Measurements from ENCODE around the gene IL17RA.

The IL17RA gene

DNA sequence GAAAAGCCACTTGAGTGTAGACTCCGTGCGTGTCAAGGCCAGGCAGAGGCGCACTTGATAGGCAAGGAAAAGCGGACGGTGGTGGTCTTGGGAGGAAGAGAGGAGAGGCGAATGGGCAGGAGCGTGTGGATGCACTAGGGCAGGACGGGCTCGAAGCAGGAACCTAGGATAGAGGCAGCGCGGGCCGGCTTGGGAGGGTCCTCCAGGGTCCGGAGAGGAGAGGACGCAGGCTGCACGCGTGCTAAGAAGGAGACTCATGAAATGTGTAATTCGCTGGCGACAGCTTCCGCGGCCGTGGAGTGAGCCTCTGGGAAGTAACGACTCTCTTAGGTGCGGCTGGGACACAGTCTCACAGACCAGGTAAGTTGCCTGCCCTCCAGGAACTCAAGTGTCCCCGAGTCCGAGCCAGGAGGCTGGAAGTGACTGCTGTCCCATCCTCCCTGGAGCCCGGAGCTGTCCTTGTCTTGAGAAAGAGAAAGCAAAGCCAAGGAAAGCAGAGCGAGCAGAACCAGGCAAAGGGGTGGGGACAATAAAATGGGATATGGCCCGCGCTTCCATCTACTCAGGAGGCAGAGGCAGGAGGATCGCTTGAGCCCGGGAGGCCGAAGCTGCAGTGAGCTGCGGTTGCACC lies 874 bp upstream of the IL17RA start:
- no peaks in the 10 kb centered on the region for H4K20me1 ChIP-seq (ENCODE audit: insufficient read depth, low read length)
- H3K4me3 ChIP-seq (ENCODE audit: low read depth, low read length, poor library complexity, severe bottlenecking), result peak overlapping the region; percentile 95
- peak overlapping the region; percentile 64; the same call in 1 of the 2 replicates for H2AFZ ChIP-seq (ENCODE audit: low read length)
- no peaks in the 10 kb centered on the region; the same call in 1 of the 2 replicates for H3K36me3 ChIP-seq (ENCODE audit: insufficient read depth, low read length)
- H3K27me3 ChIP-seq (ENCODE audit: insufficient read depth, low read length), result peaks cover 5% of the 10 kb centered on the region; the same call in 1 of the 2 replicates
- H3K9me3 ChIP-seq (ENCODE audit: low read length), result no peaks in the 10 kb centered on the region
- no peaks in the 10 kb centered on the region for H3K79me2 ChIP-seq (ENCODE audit: insufficient read depth, low read length)
- peaks cover 40% of the 10 kb centered on the region for H3K4me1 ChIP-seq (ENCODE audit: insufficient read depth, low read length, severe bottlenecking)
- no peaks in the 10 kb centered on the region for H3F3A ChIP-seq (ENCODE audit: insufficient read depth, low read length)
- no peak overlapping the region for H3K27ac ChIP-seq (ENCODE audit: low read depth, low read length, poor library complexity, severe bottlenecking)
- peak overlapping the region; percentile 95; the same call in 1 of the 2 replicates for H3K9ac ChIP-seq (ENCODE audit: low read length)
- no peaks in the 10 kb centered on the region for H3K9me2 ChIP-seq (ENCODE audit: low read depth, low read length)
- TF ChIP-seq, protein P1, sequence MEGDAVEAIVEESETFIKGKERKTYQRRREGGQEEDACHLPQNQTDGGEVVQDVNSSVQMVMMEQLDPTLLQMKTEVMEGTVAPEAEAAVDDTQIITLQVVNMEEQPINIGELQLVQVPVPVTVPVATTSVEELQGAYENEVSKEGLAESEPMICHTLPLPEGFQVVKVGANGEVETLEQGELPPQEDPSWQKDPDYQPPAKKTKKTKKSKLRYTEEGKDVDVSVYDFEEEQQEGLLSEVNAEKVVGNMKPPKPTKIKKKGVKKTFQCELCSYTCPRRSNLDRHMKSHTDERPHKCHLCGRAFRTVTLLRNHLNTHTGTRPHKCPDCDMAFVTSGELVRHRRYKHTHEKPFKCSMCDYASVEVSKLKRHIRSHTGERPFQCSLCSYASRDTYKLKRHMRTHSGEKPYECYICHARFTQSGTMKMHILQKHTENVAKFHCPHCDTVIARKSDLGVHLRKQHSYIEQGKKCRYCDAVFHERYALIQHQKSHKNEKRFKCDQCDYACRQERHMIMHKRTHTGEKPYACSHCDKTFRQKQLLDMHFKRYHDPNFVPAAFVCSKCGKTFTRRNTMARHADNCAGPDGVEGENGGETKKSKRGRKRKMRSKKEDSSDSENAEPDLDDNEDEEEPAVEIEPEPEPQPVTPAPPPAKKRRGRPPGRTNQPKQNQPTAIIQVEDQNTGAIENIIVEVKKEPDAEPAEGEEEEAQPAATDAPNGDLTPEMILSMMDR (IDR thresholded peaks at IDR 0.05; ENCODE audit: low read length), result no peak
- TF ChIP-seq EZH2 (IDR thresholded peaks at IDR 0.05; ENCODE audit: borderline replicate concordance, low read length), result no peak
- peak overlapping the region; percentile 74 for H3K4me2 ChIP-seq (ENCODE audit: low read length)

DNA sequence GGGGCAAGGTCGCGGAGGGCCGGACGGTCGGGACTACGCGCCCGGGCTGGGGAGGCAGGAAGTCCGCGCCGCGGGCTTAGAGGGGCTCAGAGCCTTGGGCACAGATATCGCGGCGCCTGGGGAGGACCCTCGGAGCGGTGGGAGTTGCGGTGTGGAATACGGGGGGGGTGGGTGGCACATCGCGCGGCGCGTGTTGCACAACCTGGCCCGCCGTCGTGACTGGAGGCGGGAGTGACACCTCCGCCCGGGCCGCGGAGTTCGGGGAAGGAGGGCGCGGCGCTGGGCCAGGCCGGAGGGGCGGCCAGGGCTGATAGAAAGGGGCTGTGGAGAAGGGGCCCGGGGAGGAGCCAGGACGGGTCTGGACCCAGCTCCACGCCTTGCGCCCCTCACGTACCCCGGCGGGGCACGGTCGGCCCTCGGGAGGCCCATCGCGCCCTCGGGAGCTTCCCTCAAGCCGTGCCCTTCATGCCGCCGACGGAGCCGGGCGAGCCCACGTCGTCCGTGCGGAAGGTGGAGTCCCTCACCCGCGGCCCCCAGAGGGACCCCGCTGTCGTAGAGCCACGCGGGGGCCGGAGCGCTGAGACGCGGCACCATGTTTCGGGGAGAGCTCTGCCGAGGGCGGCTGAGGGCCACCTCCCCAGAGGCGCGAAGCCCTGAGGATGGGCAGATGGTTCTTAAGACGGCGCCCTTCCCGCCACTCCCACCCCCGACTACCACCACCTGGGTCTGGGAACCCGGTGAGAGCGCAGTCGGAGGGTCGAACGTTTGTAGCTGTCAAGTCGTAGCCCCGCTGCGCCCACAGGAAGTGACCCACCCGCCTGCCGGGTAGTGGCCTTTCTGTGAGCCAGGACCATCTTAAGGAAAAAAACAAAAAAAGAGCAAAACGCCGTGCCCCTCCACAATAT lies 729 bp downstream of the IL17RA start:
- peaks cover 40% of the 10 kb centered on the region for H3K4me1 ChIP-seq (ENCODE audit: insufficient read depth, low read length, severe bottlenecking)
- H2AFZ ChIP-seq (ENCODE audit: low read length), result no peak overlapping the region
- H3K4me2 ChIP-seq (ENCODE audit: low read length), result peak overlapping the region; percentile 74
- no peaks in the 10 kb centered on the region for H4K20me1 ChIP-seq (ENCODE audit: insufficient read depth, low read length)
- no peak for TF ChIP-seq EZH2 (IDR thresholded peaks at IDR 0.05; ENCODE audit: borderline replicate concordance, low read length)
- TF ChIP-seq, protein P1 (IDR thresholded peaks at IDR 0.05; ENCODE audit: low read length), result no peak
- no peaks in the 10 kb centered on the region for H3F3A ChIP-seq (ENCODE audit: insufficient read depth, low read length)
- H3K9me2 ChIP-seq (ENCODE audit: low read depth, low read length), result no peaks in the 10 kb centered on the region
- peaks cover 5% of the 10 kb centered on the region; the same call in 1 of the 2 replicates for H3K27me3 ChIP-seq (ENCODE audit: insufficient read depth, low read length)
- H3K36me3 ChIP-seq (ENCODE audit: insufficient read depth, low read length), result no peaks in the 10 kb centered on the region; the same call in 1 of the 2 replicates
- H3K9me3 ChIP-seq (ENCODE audit: low read length), result no peaks in the 10 kb centered on the region
- peak overlapping the region; percentile 95 for H3K4me3 ChIP-seq (ENCODE audit: low read depth, low read length, poor library complexity, severe bottlenecking)
- no peak overlapping the region for H3K27ac ChIP-seq (ENCODE audit: low read depth, low read length, poor library complexity, severe bottlenecking)
- H3K79me2 ChIP-seq (ENCODE audit: insufficient read depth, low read length), result no peaks in the 10 kb centered on the region
- H3K9ac ChIP-seq (ENCODE audit: low read length), result peak overlapping the region; percentile 95

DNA sequence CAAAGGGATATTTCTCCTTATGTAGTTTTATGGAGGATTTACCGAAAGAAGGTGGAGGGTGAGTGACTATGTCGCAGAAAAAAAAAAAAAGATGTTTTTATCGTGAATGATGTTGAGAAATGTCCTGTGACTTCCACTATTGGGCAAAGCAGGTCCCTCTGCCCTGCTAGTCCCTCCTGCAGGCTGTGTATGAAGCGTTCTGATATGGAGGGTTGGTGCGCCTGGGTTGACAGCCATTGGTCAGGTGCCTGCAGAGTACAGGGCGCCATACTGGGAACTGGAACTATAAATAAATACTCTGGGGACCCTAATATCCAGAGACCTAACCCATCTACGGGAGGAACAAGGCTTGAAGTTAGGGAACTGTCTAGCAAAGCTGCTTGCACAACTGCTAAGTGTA lies 1.5 kb downstream of the IL17RA start:
- H3K9ac ChIP-seq (ENCODE audit: low read length), result no peak overlapping the region
- no peaks in the 10 kb centered on the region; the same call in 1 of the 2 replicates for H3K36me3 ChIP-seq (ENCODE audit: insufficient read depth, low read length)
- no peaks in the 10 kb centered on the region for H3K79me2 ChIP-seq (ENCODE audit: insufficient read depth, low read length)
- H3K27ac ChIP-seq (ENCODE audit: low read depth, low read length, poor library complexity, severe bottlenecking), result no peak overlapping the region
- peak overlapping the region; percentile 74 for H3K4me2 ChIP-seq (ENCODE audit: low read length)
- no peak overlapping the region for H2AFZ ChIP-seq (ENCODE audit: low read length)
- H3K9me2 ChIP-seq (ENCODE audit: low read depth, low read length), result no peaks in the 10 kb centered on the region
- TF ChIP-seq, protein P1 (IDR thresholded peaks at IDR 0.05; ENCODE audit: low read length), result no peak
- no peak for TF ChIP-seq EZH2 (IDR thresholded peaks at IDR 0.05; ENCODE audit: borderline replicate concordance, low read length)
- H3F3A ChIP-seq (ENCODE audit: insufficient read depth, low read length), result no peaks in the 10 kb centered on the region
- H3K4me3 ChIP-seq (ENCODE audit: low read depth, low read length, poor library complexity, severe bottlenecking), result peak overlapping the region; percentile 95
- no peaks in the 10 kb centered on the region for H3K9me3 ChIP-seq (ENCODE audit: low read length)
- peaks cover 40% of the 10 kb centered on the region for H3K4me1 ChIP-seq (ENCODE audit: insufficient read depth, low read length, severe bottlenecking)
- peaks cover 5% of the 10 kb centered on the region; the same call in 1 of the 2 replicates for H3K27me3 ChIP-seq (ENCODE audit: insufficient read depth, low read length)
- H4K20me1 ChIP-seq (ENCODE audit: insufficient read depth, low read length), result no peaks in the 10 kb centered on the region

Data from OCI-LY1 (cell line).